ENCODE results near the gene FLII. TPM values are rescaled to one million over a fixed set of nuclear protein-coding genes. Genes with fewer than 3 reads are reported as not detected.

FLII gene
- total RNA-seq, 4 donors from 2014 or later, result 190 to 344 (median 232) TPM

DNA sequence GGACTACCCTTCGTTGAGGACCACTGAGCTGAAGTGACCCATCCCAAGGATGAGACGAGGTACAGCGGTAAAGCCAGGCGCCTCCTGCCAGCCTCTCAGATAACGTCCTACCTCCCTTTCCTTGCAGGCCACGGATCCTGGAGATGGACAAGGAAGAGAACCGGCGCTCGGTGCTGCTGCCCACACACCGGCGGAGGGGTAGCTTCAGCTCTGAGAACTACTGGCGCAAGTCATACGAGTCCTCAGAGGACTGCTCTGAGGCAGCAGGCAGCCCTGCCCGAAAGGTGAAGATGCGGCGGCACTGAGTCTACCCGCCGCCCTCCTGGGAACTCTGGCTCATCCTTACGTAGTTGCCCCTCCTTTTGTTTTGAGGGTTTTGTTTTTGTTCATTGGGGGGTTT lies 50.4 kb downstream of the FLII start:
- TF ChIP-seq, protein P1, sequence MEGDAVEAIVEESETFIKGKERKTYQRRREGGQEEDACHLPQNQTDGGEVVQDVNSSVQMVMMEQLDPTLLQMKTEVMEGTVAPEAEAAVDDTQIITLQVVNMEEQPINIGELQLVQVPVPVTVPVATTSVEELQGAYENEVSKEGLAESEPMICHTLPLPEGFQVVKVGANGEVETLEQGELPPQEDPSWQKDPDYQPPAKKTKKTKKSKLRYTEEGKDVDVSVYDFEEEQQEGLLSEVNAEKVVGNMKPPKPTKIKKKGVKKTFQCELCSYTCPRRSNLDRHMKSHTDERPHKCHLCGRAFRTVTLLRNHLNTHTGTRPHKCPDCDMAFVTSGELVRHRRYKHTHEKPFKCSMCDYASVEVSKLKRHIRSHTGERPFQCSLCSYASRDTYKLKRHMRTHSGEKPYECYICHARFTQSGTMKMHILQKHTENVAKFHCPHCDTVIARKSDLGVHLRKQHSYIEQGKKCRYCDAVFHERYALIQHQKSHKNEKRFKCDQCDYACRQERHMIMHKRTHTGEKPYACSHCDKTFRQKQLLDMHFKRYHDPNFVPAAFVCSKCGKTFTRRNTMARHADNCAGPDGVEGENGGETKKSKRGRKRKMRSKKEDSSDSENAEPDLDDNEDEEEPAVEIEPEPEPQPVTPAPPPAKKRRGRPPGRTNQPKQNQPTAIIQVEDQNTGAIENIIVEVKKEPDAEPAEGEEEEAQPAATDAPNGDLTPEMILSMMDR (IDR thresholded peaks at IDR 0.05), result no peak
- no peak for TF ChIP-seq POLR2A (IDR thresholded peaks at IDR 0.05)
- peaks cover 16 to 92% (median 39%) of the 10 kb centered on the region in 3 donors for H3K36me3 ChIP-seq

DNA sequence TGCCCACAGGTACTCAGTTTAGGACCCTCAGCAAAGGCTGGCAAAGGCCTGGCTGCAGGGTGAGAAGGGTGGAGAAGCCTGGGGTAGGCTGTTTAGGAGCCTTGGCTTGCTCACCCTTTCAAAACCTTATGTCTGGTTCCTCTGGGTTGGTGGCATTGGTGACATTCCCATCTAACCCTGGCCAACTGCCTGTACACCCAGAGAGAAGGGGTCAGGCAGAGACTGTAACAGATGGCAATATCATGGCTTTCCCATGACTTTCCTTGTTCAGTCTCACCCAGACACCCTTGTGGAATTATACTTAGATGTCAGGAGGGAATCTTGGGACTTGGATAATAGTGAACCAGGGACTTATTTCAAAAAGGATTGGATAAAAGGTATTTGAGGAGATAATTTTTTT lies 51.6 kb downstream of the FLII start:
- TF ChIP-seq POLR2A (IDR thresholded peaks at IDR 0.05), result no peak
- TF ChIP-seq, protein P1 (IDR thresholded peaks at IDR 0.05), result no peak
- no peak overlapping the region for H3K27ac ChIP-seq
- no peak overlapping the region for H3K4me3 ChIP-seq
- H3K4me1 ChIP-seq, result peaks cover 0 to 28% (median 0%) of the 10 kb centered on the region in 3 donors
- peaks cover 16 to 100% (median 39%) of the 10 kb centered on the region in 3 donors for H3K36me3 ChIP-seq
- no peaks in the 10 kb centered on the region for H3K27me3 ChIP-seq
- intact Hi-C loops (cut with DNase I), result no loop called here
- no peaks in the 10 kb centered on the region for H3K9me3 ChIP-seq
- DNase-seq, result no peak

More for the DNA sequence above, 50.4 kb downstream of the FLII start:
- Histone ChIP-seq H3K9me3 (no peaks in the 10 kb centered on the region), H3K27me3 (no peaks in the 10 kb centered on the region), H3K4me3 (no peak overlapping the region), H3K4me1 (peaks cover 0 to 17% (median 0%) of the 10 kb centered on the region in 3 donors), H3K27ac (no peak overlapping the region)
- intact Hi-C loops (cut with DNase I), result no loop called here
- no peak for DNase-seq
- WGBS, 2 donors, result 87% methylated on average over 15 of the region's 19 CpGs

DNA sequence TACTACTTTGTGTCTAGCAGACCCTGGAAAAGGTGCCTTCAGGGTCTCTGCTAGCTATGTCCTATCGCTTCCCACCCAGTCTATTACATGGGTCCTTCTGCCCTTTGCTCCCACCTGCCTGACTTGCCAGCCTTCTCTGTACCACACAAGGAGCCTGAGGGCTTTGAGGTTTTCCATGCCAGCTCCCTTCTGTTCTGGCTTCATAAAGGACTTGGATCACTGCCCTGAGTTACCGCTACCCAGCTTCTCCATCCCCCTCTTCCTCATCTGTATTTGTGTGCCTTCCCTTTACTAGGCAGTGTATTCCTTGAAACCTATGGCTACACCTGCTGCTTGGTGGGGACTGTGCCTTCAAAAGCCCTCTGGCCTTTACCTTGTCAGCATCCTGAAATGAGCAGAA lies 52.7 kb downstream of the FLII start:
- no peak overlapping the region for H3K4me3 ChIP-seq
- no peak for DNase-seq
- WGBS, 2 donors, result 59 to 61% methylated on average over 2 of the region's 2 CpGs
- TF ChIP-seq POLR2A (IDR thresholded peaks at IDR 0.05), result no peak
- TF ChIP-seq, protein P1 (IDR thresholded peaks at IDR 0.05), result no peak
- no peaks in the 10 kb centered on the region for H3K27me3 ChIP-seq
- no peaks in the 10 kb centered on the region for H3K9me3 ChIP-seq
- intact Hi-C loops (cut with DNase I), result no loop called here
- peaks cover 16 to 98% (median 39%) of the 10 kb centered on the region in 3 donors for H3K36me3 ChIP-seq
- peaks cover 0 to 34% (median 0%) of the 10 kb centered on the region in 3 donors for H3K4me1 ChIP-seq
- no peak overlapping the region for H3K27ac ChIP-seq

DNA sequence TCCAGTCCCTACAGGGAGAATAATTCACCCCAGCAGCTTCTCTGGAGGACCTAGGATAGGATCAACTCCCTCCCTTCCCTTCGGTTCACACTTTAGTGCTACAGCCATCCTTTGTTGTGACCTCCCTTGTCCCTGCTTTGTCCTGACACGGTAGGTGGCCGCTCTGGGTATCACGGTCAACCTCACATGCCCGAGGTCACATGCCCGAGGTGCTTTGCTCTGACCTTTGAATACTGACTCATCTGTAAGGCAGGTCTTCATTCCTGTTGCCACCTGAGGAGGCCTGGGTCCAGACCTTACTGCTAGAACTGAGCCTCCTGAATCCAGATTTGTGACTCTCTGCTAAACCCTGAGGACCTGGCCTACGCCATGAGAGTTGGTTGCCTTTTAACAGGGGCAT lies 55.2 kb downstream of the FLII start:
- intact Hi-C loops (cut with DNase I), result no loop called here
- WGBS, 2 donors, result 81 to 88% methylated on average over 6 of the region's 7 CpGs
- Histone ChIP-seq H3K4me1 (peaks cover 0 to 60% (median 2%) of the 10 kb centered on the region in 3 donors), H3K27me3 (no peaks in the 10 kb centered on the region), H3K27ac (no peak overlapping the region), H3K36me3 (peaks cover 9 to 98% (median 24%) of the 10 kb centered on the region in 3 donors), H3K9me3 (no peaks in the 10 kb centered on the region), H3K4me3 (no peak overlapping the region)
- TF ChIP-seq POLR2A (IDR thresholded peaks at IDR 0.05), result no peak
- TF ChIP-seq, protein P1 (IDR thresholded peaks at IDR 0.05), result no peak
- DNase-seq, result no peak

DNA sequence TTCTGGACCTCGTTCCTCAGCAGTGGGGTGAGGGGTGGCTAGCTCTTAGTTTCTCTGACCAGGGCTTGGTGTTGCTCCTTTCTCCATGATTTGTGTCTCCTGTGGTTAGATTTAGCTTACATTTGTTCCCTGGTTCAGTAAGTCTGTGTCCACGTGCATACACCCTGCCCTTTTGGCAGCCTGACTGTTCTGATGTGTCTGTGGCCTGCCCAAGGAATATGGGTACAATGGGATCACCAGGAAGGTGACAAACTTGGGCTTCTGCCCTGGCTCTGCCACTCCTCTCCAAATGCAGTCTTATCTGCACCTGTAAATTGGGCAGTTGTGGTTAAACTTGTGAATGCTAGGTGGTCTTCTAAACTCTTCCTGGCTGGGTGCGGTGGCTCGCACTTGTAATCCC lies 57.4 kb downstream of the FLII start:
- intact Hi-C loops (cut with DNase I), result no loop called here
- no peak for DNase-seq
- Histone ChIP-seq H3K27me3 (no peaks in the 10 kb centered on the region), H3K4me3 (no peak overlapping the region), H3K27ac (no peak overlapping the region), H3K4me1 (peaks cover 0 to 75% (median 11%) of the 10 kb centered on the region in 3 donors), H3K9me3 (no peaks in the 10 kb centered on the region), H3K36me3 (peaks cover 11 to 98% (median 16%) of the 10 kb centered on the region in 3 donors)
- TF ChIP-seq, protein P1 (IDR thresholded peaks at IDR 0.05), result no peak
- no peak for TF ChIP-seq POLR2A (IDR thresholded peaks at IDR 0.05)
- 30 to 74% methylated on average over 1 to 4 of the region's 4 CpGs for WGBS, 2 donors
